Mucosa of descending colon (tissue), 3 donors: ENCODE measurements around the gene PSMG1. TPM values are rescaled to one million over a fixed set of nuclear protein-coding genes. Genes with fewer than 3 reads are reported as not detected.

Experiments
- ATAC-seq: fragments of 200-7000 bp; cut with Tn5 transposase; one replicate; pipeline ENCODE4 v1.9.1; 2020; ENCODE audit warnings: mild to moderate bottlenecking, moderate library complexity
- DNase-seq, 3 donors: peaks; one replicate each; pipeline ENCODE4 v3.0.0-alpha.2; 2020
- H3K36me3 ChIP-seq: fragments of 200-600 bp; one replicate; pipeline ENCODE4 v1.8.0; 2021; ENCODE audit warnings: low read depth, mild to moderate bottlenecking
- H3K4me1 ChIP-seq: fragments of 200-600 bp; one replicate; pipeline ENCODE4 v1.8.0; 2021; ENCODE audit warnings: low read depth, mild to moderate bottlenecking
- H3K4me3 ChIP-seq: fragments of 200-600 bp; one replicate; pipeline ENCODE4 v1.8.0; 2021; ENCODE audit warnings: mild to moderate bottlenecking
- H3K9me3 ChIP-seq: fragments of 200-600 bp; one replicate; pipeline ENCODE4 v1.8.0; 2021; ENCODE audit warnings: mild to moderate bottlenecking
- CTCF ChIP-seq: fragments of 200-600 bp; IDR thresholded peaks from one replicate; pipeline ENCODE4 v1.8.0; 2022; ENCODE audit warnings: antibody characterized with exemption, mild to moderate bottlenecking
- intact Hi-C, 2 donors: fragments of 100-400 bp; cut with DNase I in 1 of 2; cut with micrococcal nuclease in 1 of 2; formaldehyde crosslinking; loops; one replicate each; pipeline versions ENCODE4 v1.11.0 to v1.11.1; 2022; cut with DNase I, micrococcal nuclease
- total RNA-seq, 3 donors: library from RNA; stranded (reverse); fragmentation: NEBNext Ultra II Directional in 2 of 3; extraction: Animal tissue kit (Norgen Biotek cat#: 25700) in 2 of 3; gene quantifications; one replicate each; pipeline versions ENCODE4 v1.2.1 to v1.2.4, GENCODE V29; 2021 to 2023
- donor health status: DM: no; HTN: no; CAD: no; lungs with moderate emphysema.
- donor health status: DM: no; HTN: no; CAD: no.
- donor health status: DM: no; HTN: yes; CAD: no.

Gene PSMG1
- total RNA-seq, 3 donors from 2014 or later: 24.3 to 48.1 (median 36.2) TPM

GRCh38 chr21:39188521-39189139 lies 5.4 kb upstream of the PSMG1 start:
- Histone ChIP-seq H3K4me1 (peaks cover 16% of the 10 kb centered on the region), H3K36me3 (no peaks in the 10 kb centered on the region), H3K9me3 (no peaks in the 10 kb centered on the region), H3K4me3 (no peak overlapping the region)
- ATAC-seq (no peak), DNase-seq (no peak)
- no peak for TF ChIP-seq CTCF
- intact Hi-C loops: no loop called here

- DNase-seq (no peak), ATAC-seq (no peak)
- Histone ChIP-seq H3K36me3 (no peaks in the 10 kb centered on the region), H3K4me3 (no peak overlapping the region), H3K9me3 (no peaks in the 10 kb centered on the region), H3K4me1 (peaks cover 9% of the 10 kb centered on the region)
- intact Hi-C loops: no loop called here
- TF ChIP-seq CTCF: no peak
Observed at GRCh38 chr21:39187141-39187540, 3.9 kb upstream of the PSMG1 start.

GRCh38 chr21:39186676-39187075 lies 3.4 kb upstream of the PSMG1 start:
- Histone ChIP-seq H3K4me1 (peaks cover 14% of the 10 kb centered on the region), H3K9me3 (no peaks in the 10 kb centered on the region), H3K4me3 (no peak overlapping the region), H3K36me3 (no peaks in the 10 kb centered on the region)
- intact Hi-C loops: no loop called here
- TF ChIP-seq CTCF: no peak
- DNase-seq: no peak
- no peak for ATAC-seq

- no peak for TF ChIP-seq CTCF
- Histone ChIP-seq H3K36me3 (no peaks in the 10 kb centered on the region), H3K9me3 (no peaks in the 10 kb centered on the region), H3K4me1 (peaks cover 17% of the 10 kb centered on the region), H3K4me3 (no peak overlapping the region)
- no peak for ATAC-seq
- no peak for DNase-seq
- intact Hi-C loops: no loop called here
Observed at GRCh38 chr21:39185157-39185556, 1.9 kb upstream of the PSMG1 start.

- DNase-seq: no peak
- Histone ChIP-seq H3K4me3 (peak overlapping the region; percentile 40), H3K4me1 (peaks cover 17% of the 10 kb centered on the region), H3K36me3 (no peaks in the 10 kb centered on the region), H3K9me3 (no peaks in the 10 kb centered on the region)
- intact Hi-C loops: no loop called here
- ATAC-seq: no peak
- no peak for TF ChIP-seq CTCF
Observed at GRCh38 chr21:39184050-39184980, 1.1 kb upstream of the PSMG1 start.
